A673 (cell line): ENCODE measurements around the gene CRYBG3. TPM values are rescaled to one million over a fixed set of nuclear protein-coding genes. Genes with fewer than 3 reads are reported as not detected.

Experiments used
- BruUV-seq: library from RNA; stranded (reverse); fragments of 400-500 nt; replicated peaks from 2 replicates; lab custom pipeline; 2021; lab: Mats Ljungman, UMichigan
- CTCF ChIA-PET: fragments of 300-600 bp; sonication (Branson Sonifier 250); formaldehyde crosslinking; loops from one replicate; lab custom pipeline; 2022; ENCODE audit warnings: antibody characterized with exemption; lab: Charles Lee
- POLR2A ChIA-PET: fragments of 300-600 bp; sonication (Branson Sonifier 250); formaldehyde crosslinking; loops from one replicate; lab custom pipeline; 2022; ENCODE audit warnings: antibody characterized with exemption; ENCODE audit not compliant: low non-redundant PET; lab: Charles Lee
- DNase-seq: peaks from one replicate; pipeline ENCODE4 v3.0.0-alpha.2; 2015; ENCODE audit warnings: low spot score
- H3K27ac ChIP-seq: fragments of 200-600 bp; sonication (generic); 2 replicates; pipeline ENCODE4 v1.5.1; 2016; ENCODE audit warnings: mixed run types, low read depth, mild to moderate bottlenecking, mixed read lengths, antibody characterized with exemption, low read length; ENCODE audit not compliant: poor library complexity, severe bottlenecking
- H3K27me3 ChIP-seq: fragments of 200-600 bp; sonication (generic); replicated peaks from 2 replicates; pipeline ENCODE4 v1.6.1; 2017; ENCODE audit warnings: mixed run types, low read depth, mild to moderate bottlenecking, mixed read lengths, antibody characterized with exemption, low read length; ENCODE audit not compliant: insufficient read depth, poor library complexity
- H3K36me3 ChIP-seq: fragments of 200-600 bp; sonication (generic); 2 replicates; pipeline ENCODE4 v1.6.1; 2016; ENCODE audit warnings: mixed run types, mild to moderate bottlenecking, mixed read lengths, antibody characterized with exemption, low read length; ENCODE audit not compliant: insufficient read depth, poor library complexity, severe bottlenecking
- H3K4me1 ChIP-seq: fragments of 200-600 bp; sonication (generic); 2 replicates; pipeline ENCODE4 v1.6.1; 2017; ENCODE audit warnings: mixed run types, mild to moderate bottlenecking, mixed read lengths, antibody characterized with exemption, low read length; ENCODE audit not compliant: insufficient read depth, poor library complexity, severe bottlenecking
- H3K4me3 ChIP-seq: fragments of 200-600 bp; sonication (generic); 2 replicates; pipeline ENCODE4 v1.5.1; 2016; ENCODE audit warnings: low read depth, mixed run types, mild to moderate bottlenecking, mixed read lengths, low read length; ENCODE audit not compliant: poor library complexity, severe bottlenecking
- H3K9me3 ChIP-seq: fragments of 200-600 bp; sonication (generic); 2 replicates; pipeline ENCODE4 v1.6.1; 2016; ENCODE audit warnings: mixed run types, low read depth, mild to moderate bottlenecking, mixed read lengths, antibody characterized with exemption, low read length; ENCODE audit not compliant: poor library complexity, severe bottlenecking
- CTCF ChIP-seq: fragments of 300-800, 200-600 bp; sonication (generic); conservative IDR thresholded peaks from 2 replicates; pipeline ENCODE4 v1.5.1; 2017; ENCODE audit warnings: low read depth, mild to moderate bottlenecking, antibody characterized with exemption, low read length, moderate library complexity, mixed read lengths
- EZH2 ChIP-seq: fragments of 200-600 bp; sonication (generic); IDR thresholded peaks from 2 replicates; pipeline ENCODE4 v1.6.1; 2017; ENCODE audit warnings: borderline replicate concordance, low read depth, mild to moderate bottlenecking, mixed read lengths, antibody characterized with exemption, low read length; ENCODE audit not compliant: poor library complexity, severe bottlenecking
- intact Hi-C: fragments of 100-400 bp; cut with micrococcal nuclease; formaldehyde crosslinking; loops from one replicate; pipeline ENCODE4 v1.10.0; 2022; ENCODE audit not compliant: unreplicated experiment
- total RNA-seq: library from RNA; stranded (reverse); gene quantifications from 2 replicates; pipeline ENCODE4 v1.2.3, GENCODE V29; 2021

CRYBG3 gene
- total RNA-seq, 1 experiment from 2014 or later, result 8.6 TPM

GRCh38 chr3:97937205-97937604 lies 115.4 kb downstream of the CRYBG3 start:
- ChIA-PET POLR2A (no interaction called here), CTCF (no interaction called here)

GRCh38 chr3:97938444-97938843 lies 116.6 kb downstream of the CRYBG3 start:
- BruUV-seq, result no TSS peak
- no peak for DNase-seq
- intact Hi-C loops, result no loop called here

More at GRCh38 chr3:97937205-97937604, 115.4 kb downstream of the CRYBG3 start:
- Histone ChIP-seq H3K27me3 (no peaks in the 10 kb centered on the region), H3K27ac (no peak overlapping the region), H3K4me1 (no peaks in the 10 kb centered on the region), H3K4me3 (no peak overlapping the region), H3K9me3 (no peaks in the 10 kb centered on the region), H3K36me3 (no peaks in the 10 kb centered on the region)
- TF ChIP-seq CTCF (no peak), EZH2 (no peak)
- intact Hi-C loops, result no loop called here
- no peak for DNase-seq
- no TSS peak for BruUV-seq

GRCh38 chr3:97939401-97939800 lies 117.6 kb downstream of the CRYBG3 start:
- no TSS peak for BruUV-seq
- POLR2A ChIA-PET, result no interaction called here
- TF ChIP-seq EZH2, result no peak
- TF ChIP-seq CTCF, result no peak
- CTCF ChIA-PET, result interaction anchor here (0.7 kb wide), 1 partner anchor 84 kb away, joined by 4 read pairs; no protein-coding TSS in a partner anchor
- H3K27me3 ChIP-seq, result no peaks in the 10 kb centered on the region
- no peak overlapping the region for H3K4me3 ChIP-seq
- H3K27ac ChIP-seq, result no peak overlapping the region
- intact Hi-C loops, result no loop called here
- no peaks in the 10 kb centered on the region for H3K36me3 ChIP-seq
- H3K9me3 ChIP-seq, result no peaks in the 10 kb centered on the region
- H3K4me1 ChIP-seq, result no peaks in the 10 kb centered on the region
- no peak for DNase-seq

More at GRCh38 chr3:97938444-97938843, 116.6 kb downstream of the CRYBG3 start:
- Histone ChIP-seq H3K27me3 (no peaks in the 10 kb centered on the region), H3K9me3 (no peaks in the 10 kb centered on the region), H3K4me3 (no peak overlapping the region), H3K27ac (no peak overlapping the region), H3K36me3 (no peaks in the 10 kb centered on the region), H3K4me1 (no peaks in the 10 kb centered on the region)
- POLR2A ChIA-PET, result no interaction called here
- CTCF ChIA-PET, result no interaction called here
- no peak for TF ChIP-seq CTCF
- no peak for TF ChIP-seq EZH2
